Lower lobe of right lung (tissue), 2 donors: ENCODE results near the gene TLCD5. TPM values are rescaled to one million over a fixed set of nuclear protein-coding genes. Genes with fewer than 3 reads are reported as not detected.

Experiments
- ATAC-seq, 2 donors: fragments of 200-7000 bp; cut with Tn5 transposase; one replicate each; pipeline ENCODE4 v1.9.1; 2020 to 2022; ENCODE audit warnings: mild to moderate bottlenecking in 2 of 2, moderate library complexity in 2 of 2
- DNase-seq: peaks from one replicate; pipeline ENCODE4 v3.0.0-alpha.2; 2020
- H3K27ac ChIP-seq: fragments of 200-600 bp; one replicate; pipeline ENCODE4 v1.8.0; 2022
- H3K27me3 ChIP-seq: fragments of 200-600 bp; one replicate; pipeline ENCODE4 v1.8.0; 2022; ENCODE audit warnings: low read depth
- H3K36me3 ChIP-seq: fragments of 200-600 bp; one replicate; pipeline ENCODE4 v1.8.0; 2022; ENCODE audit warnings: mild to moderate bottlenecking
- H3K4me1 ChIP-seq: fragments of 200-600 bp; one replicate; pipeline ENCODE4 v1.8.0; 2022
- H3K4me3 ChIP-seq: fragments of 200-600 bp; one replicate; pipeline ENCODE4 v1.8.0; 2022; ENCODE audit warnings: mild to moderate bottlenecking
- H3K9me3 ChIP-seq: fragments of 200-600 bp; one replicate; pipeline ENCODE4 v1.8.0; 2022
- CTCF ChIP-seq: fragments of 200-600 bp; IDR thresholded peaks from one replicate; pipeline ENCODE4 v1.8.0; 2022; ENCODE audit warnings: antibody characterized with exemption, mild to moderate bottlenecking
- intact Hi-C: fragments of 100-400 bp; cut with DNase I; formaldehyde crosslinking; loops from one replicate; pipeline ENCODE4 v1.11.0; 2022
- total RNA-seq: library from RNA; stranded (reverse); fragmentation: NEBNext Ultra II Directional; extraction: Animal tissue kit (Norgen Biotek cat#: 25700); gene quantifications from one replicate; pipeline ENCODE4 v1.2.1, GENCODE V29; 2021
- donor health status: DM: no; HTN: yes; CAD: no; lungs with severe emphysema.

The TLCD5 gene
- total RNA-seq, 1 donor from 2014 or later: 3.5 TPM

DNA sequence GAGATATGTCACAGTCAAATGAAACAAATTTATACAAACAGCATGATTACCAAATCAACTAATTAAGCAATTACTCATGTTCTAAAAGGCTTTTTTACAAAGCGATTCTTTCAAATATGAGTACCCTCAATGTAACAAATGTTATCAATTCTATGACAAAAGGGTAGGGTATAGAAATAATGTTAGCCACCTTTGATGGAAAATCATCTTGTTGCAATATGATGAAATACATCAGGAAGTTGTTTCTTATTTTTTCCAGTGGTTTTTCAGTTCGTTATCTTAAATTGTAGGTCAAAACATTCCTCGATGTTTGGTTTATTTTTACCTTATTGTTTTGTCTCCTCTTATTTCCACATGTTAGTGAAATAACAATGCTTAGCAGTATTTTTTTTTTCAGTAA is 17.6 kb downstream of the TLCD5 start:
- no peak overlapping the region for H3K27ac ChIP-seq
- peaks cover 3% of the 10 kb centered on the region for H3K27me3 ChIP-seq
- intact Hi-C loops: no loop called here
- ATAC-seq: no peak
- no peaks in the 10 kb centered on the region for H3K36me3 ChIP-seq
- no peak for TF ChIP-seq CTCF
- H3K9me3 ChIP-seq: no peaks in the 10 kb centered on the region
- H3K4me1 ChIP-seq: peaks cover 85% of the 10 kb centered on the region
- no peak for DNase-seq
- H3K4me3 ChIP-seq: no peak overlapping the region

- Histone ChIP-seq H3K36me3 (no peaks in the 10 kb centered on the region), H3K27ac (peak overlapping the region; percentile 5), H3K27me3 (peaks cover 3% of the 10 kb centered on the region), H3K4me3 (no peak overlapping the region), H3K9me3 (no peaks in the 10 kb centered on the region), H3K4me1 (peaks cover 86% of the 10 kb centered on the region)
- no peak for DNase-seq
- ATAC-seq: no peak
- no peak for TF ChIP-seq CTCF
- intact Hi-C loops: no loop called here
These were observed 18.3 kb downstream of the TLCD5 start for GRCh38 chr11:120343429-120343828.

GRCh38 chr11:120344302-120345004 is 19.4 kb downstream of the TLCD5 start:
- TF ChIP-seq CTCF: no peak
- Histone ChIP-seq H3K4me1 (peaks cover 78% of the 10 kb centered on the region), H3K27ac (no peak overlapping the region), H3K9me3 (no peaks in the 10 kb centered on the region), H3K36me3 (no peaks in the 10 kb centered on the region), H3K4me3 (no peak overlapping the region), H3K27me3 (peaks cover 3% of the 10 kb centered on the region)
- intact Hi-C loops: no loop called here
- no peak for DNase-seq
- peak; percentile 76 to 81 for ATAC-seq

- intact Hi-C loops: no loop called here
These were observed 21.1 kb downstream of the TLCD5 start for GRCh38 chr11:120346233-120346632.

GRCh38 chr11:120350637-120351036 is 25.5 kb downstream of the TLCD5 start:
- DNase-seq (no peak), ATAC-seq (no peak)
- no peaks in the 10 kb centered on the region for H3K9me3 ChIP-seq
- H3K27ac ChIP-seq: no peak overlapping the region
- intact Hi-C loops: no loop called here
- H3K4me3 ChIP-seq: no peak overlapping the region
- peaks cover 3% of the 10 kb centered on the region for H3K27me3 ChIP-seq
- peaks cover 40% of the 10 kb centered on the region for H3K4me1 ChIP-seq
- TF ChIP-seq CTCF: no peak
- no peaks in the 10 kb centered on the region for H3K36me3 ChIP-seq

More at GRCh38 chr11:120346233-120346632, 21.1 kb downstream of the TLCD5 start:
- Histone ChIP-seq H3K27ac (no peak overlapping the region), H3K4me3 (no peak overlapping the region), H3K4me1 (peaks cover 65% of the 10 kb centered on the region), H3K27me3 (peaks cover 3% of the 10 kb centered on the region), H3K36me3 (no peaks in the 10 kb centered on the region), H3K9me3 (no peaks in the 10 kb centered on the region)
- DNase-seq: no peak
- TF ChIP-seq CTCF: no peak
- ATAC-seq: no peak
